ENCODE measurements around the gene MIS12. TPM values are rescaled to one million over a fixed set of nuclear protein-coding genes. Genes with fewer than 3 reads are reported as not detected.

MIS12 gene
- total RNA-seq, 4 donors from 2014 or later, result 8.6 to 20.9 (median 14.3) TPM

DNA sequence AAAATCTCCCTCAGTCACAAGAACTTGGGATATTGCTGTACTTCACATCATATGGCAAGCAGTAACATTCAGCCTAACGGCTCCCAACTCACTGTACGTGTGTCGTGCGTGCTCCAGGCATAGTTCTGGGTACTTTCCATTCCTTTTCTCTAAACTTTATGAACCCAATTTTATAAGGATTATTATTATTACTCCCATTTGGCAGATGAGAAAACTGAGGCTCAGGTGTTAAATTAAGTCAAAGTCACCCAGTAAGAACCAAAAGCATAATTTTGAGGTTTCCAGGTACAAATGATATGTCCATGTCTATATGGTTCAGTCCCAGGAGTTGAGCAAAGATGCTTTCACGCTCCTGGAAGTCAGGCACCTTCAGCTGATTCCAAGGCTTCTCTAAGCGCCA, 42.6 kb upstream of the MIS12 start:
- Histone ChIP-seq H3K27ac (no peak overlapping the region), H3K9me3 (no peaks in the 10 kb centered on the region), H3K36me3 (peaks cover 0 to 65% of the 10 kb centered on the region in 2 donors), H3K4me1 (peaks cover 0 to 10% (median 0%) of the 10 kb centered on the region in 3 donors), H3K27me3 (no peaks in the 10 kb centered on the region), H3K4me3 (no peak overlapping the region)
- TF ChIP-seq POLR2AphosphoS5 (IDR thresholded peaks at IDR 0.05) (no peak), EP300 (IDR thresholded peaks at IDR 0.05) (no peak), POLR2A (IDR thresholded peaks at IDR 0.05) (no peak)
- TF ChIP-seq, protein P1, sequence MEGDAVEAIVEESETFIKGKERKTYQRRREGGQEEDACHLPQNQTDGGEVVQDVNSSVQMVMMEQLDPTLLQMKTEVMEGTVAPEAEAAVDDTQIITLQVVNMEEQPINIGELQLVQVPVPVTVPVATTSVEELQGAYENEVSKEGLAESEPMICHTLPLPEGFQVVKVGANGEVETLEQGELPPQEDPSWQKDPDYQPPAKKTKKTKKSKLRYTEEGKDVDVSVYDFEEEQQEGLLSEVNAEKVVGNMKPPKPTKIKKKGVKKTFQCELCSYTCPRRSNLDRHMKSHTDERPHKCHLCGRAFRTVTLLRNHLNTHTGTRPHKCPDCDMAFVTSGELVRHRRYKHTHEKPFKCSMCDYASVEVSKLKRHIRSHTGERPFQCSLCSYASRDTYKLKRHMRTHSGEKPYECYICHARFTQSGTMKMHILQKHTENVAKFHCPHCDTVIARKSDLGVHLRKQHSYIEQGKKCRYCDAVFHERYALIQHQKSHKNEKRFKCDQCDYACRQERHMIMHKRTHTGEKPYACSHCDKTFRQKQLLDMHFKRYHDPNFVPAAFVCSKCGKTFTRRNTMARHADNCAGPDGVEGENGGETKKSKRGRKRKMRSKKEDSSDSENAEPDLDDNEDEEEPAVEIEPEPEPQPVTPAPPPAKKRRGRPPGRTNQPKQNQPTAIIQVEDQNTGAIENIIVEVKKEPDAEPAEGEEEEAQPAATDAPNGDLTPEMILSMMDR (IDR thresholded peaks at IDR 0.05), result no peak
- ATAC-seq, result no peak
- 95 to 97% methylated on average over 4 to 6 of the region's 6 CpGs for WGBS, 2 donors (ENCODE audit: low coverage in 1 of 2)

DNA sequence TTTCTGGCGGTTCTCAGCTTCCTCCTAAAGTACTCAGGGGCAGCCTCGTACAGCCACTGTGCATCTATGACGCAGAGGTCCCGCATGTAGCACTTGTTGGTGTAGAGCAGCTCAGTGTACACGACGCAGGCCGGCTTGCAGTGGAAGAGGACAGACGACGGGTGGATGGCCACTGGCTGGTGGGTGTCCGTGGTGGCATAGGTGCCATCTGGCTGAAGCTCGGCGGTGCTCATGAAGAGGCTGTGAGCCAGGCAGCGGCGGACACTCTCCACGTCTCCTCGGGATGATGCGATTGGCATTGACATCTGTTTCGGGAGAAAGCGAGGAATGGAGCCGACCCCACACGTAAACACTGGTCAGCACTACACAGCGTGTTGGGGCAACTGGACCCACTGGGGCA, 42.2 kb upstream of the MIS12 start:
- TF ChIP-seq EP300 (IDR thresholded peaks at IDR 0.05) (no peak), POLR2AphosphoS5 (IDR thresholded peaks at IDR 0.05) (no peak), POLR2A (IDR thresholded peaks at IDR 0.05) (no peak)
- TF ChIP-seq, protein P1 (IDR thresholded peaks at IDR 0.05), result no peak
- Histone ChIP-seq H3K27me3 (no peaks in the 10 kb centered on the region), H3K36me3 (peaks cover 0 to 70% of the 10 kb centered on the region in 2 donors), H3K9me3 (no peaks in the 10 kb centered on the region), H3K4me1 (peaks cover 0 to 9% (median 0%) of the 10 kb centered on the region in 3 donors), H3K4me3 (no peak overlapping the region), H3K27ac (no peak overlapping the region)
- no peak for ATAC-seq
- 100% methylated on average over 3 of the region's 22 CpGs; no CpG with 5 or more reads in 1 of the 2 donors for WGBS, 2 donors (ENCODE audit: low coverage in 1 of 2)

DNA sequence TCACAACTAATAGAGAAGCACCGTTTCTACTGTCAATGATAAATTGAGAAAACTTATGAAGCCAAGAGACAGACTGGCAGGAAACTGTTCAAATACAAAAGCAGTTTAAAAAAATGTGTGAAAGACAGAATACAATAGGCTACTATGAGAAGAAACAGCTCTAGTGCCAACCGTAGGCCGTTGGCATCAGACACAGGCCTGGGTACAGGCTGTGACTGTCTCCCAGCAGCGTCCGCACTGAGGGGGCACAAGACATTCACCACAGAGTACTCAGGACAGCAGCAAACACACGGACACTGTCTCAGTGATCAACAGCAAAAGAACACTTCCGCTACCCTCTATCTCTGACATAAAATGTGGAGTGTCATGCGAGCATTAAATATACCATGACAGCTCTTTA, 39.6 kb upstream of the MIS12 start:
- no peak overlapping the region for H3K27ac ChIP-seq
- no peak overlapping the region for H3K4me3 ChIP-seq
- TF ChIP-seq, protein P1 (IDR thresholded peaks at IDR 0.05), result no peak
- TF ChIP-seq POLR2AphosphoS5 (IDR thresholded peaks at IDR 0.05) (no peak), POLR2A (IDR thresholded peaks at IDR 0.05) (no peak), EP300 (IDR thresholded peaks at IDR 0.05) (no peak)
- WGBS, 2 donors (ENCODE audit: low coverage in 1 of 2), result 72 to 85% methylated on average over 7 to 8 of the region's 8 CpGs
- no peaks in the 10 kb centered on the region for H3K27me3 ChIP-seq
- H3K4me1 ChIP-seq, result no peaks in the 10 kb centered on the region
- no peak for ATAC-seq
- peaks cover 0 to 96% of the 10 kb centered on the region in 2 donors for H3K36me3 ChIP-seq
- no peaks in the 10 kb centered on the region for H3K9me3 ChIP-seq

DNA sequence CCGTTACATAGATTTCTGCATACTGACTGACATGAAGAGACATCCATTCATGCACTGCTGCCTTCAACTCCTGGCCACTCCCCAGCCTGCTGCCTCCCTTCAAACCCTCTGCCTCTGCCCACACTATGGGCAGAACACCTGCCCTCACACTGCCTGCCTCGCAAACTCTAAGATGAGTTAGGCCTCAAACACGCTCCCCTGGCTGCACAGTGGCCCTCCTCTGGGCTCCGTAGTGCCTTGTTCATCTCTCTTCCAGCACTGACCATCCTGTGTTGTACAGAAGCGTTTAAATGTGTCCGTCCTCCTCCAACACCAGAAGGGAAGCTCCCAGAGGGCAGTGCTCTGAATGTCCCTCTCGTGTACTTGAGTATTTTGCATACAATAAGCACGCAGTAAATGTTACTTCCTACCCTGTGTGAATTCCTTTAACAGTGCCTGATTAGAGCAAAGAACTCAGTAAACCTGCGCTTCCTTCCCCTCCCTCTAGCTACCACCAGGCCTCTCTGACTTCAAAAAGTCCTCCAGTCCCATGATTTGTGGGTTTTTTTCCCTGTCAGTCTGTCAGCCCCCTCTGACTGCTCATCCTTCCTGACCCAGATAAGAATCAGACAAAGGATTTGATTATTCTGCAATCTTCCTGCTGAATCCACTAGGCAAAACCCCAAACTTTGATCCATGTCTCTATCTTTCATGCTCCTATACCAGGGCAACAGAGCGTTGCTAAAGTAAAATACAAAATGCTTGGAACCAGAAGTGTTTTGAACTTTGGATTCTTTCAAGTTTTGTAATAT, 21.5 kb upstream of the MIS12 start:
- H3K4me3 ChIP-seq, result no peak overlapping the region
- peaks cover 0 to 40% of the 10 kb centered on the region in 2 donors for H3K36me3 ChIP-seq
- no peaks in the 10 kb centered on the region for H3K9me3 ChIP-seq
- H3K27ac ChIP-seq, result no peak overlapping the region
- TF ChIP-seq EP300 (IDR thresholded peaks at IDR 0.05), result no peak
- TF ChIP-seq POLR2AphosphoS5 (IDR thresholded peaks at IDR 0.05), result no peak
- TF ChIP-seq, protein P1 (IDR thresholded peaks at IDR 0.05), result no peak
- TF ChIP-seq POLR2A (IDR thresholded peaks at IDR 0.05), result no peak
- H3K27me3 ChIP-seq, result no peaks in the 10 kb centered on the region
- peaks cover 0 to 31% (median 13%) of the 10 kb centered on the region in 3 donors for H3K4me1 ChIP-seq
- WGBS, 2 donors (ENCODE audit: low coverage in 1 of 2), result 83 to 85% methylated on average over 4 to 6 of the region's 10 CpGs
- ATAC-seq, result no peak

DNA sequence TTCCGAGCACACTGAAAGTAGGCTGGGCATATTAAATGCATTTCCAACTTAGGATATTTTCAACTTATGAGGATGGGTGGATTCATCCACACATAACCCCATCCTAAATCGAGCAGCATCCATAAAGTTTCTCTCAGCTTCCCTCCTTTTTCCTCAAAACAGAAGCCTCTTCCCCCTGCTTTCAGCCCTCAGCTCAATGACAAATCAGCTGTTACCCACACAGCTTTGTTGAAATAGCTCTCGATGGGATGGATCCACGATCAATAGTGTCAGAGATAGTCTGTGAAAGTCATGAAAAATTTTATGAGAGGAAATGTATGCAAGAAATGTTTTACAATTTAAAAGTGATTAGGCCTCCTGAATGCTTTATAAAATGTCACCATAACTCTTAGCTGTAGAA, 20.1 kb upstream of the MIS12 start:
- no peaks in the 10 kb centered on the region for H3K27me3 ChIP-seq

More for the DNA sequence above, 20.1 kb upstream of the MIS12 start:
- H3K27ac ChIP-seq, result no peak overlapping the region
- 83 to 86% methylated on average over 1 to 4 of the region's 4 CpGs for WGBS, 2 donors (ENCODE audit: low coverage in 1 of 2)
- H3K4me1 ChIP-seq, result peaks cover 0 to 31% (median 13%) of the 10 kb centered on the region in 3 donors
- TF ChIP-seq POLR2A (IDR thresholded peaks at IDR 0.05) (no peak), POLR2AphosphoS5 (IDR thresholded peaks at IDR 0.05) (no peak), EP300 (IDR thresholded peaks at IDR 0.05) (no peak)
- TF ChIP-seq, protein P1 (IDR thresholded peaks at IDR 0.05), result no peak
- no peak for ATAC-seq
- H3K36me3 ChIP-seq, result peaks cover 0 to 26% of the 10 kb centered on the region in 2 donors
- H3K9me3 ChIP-seq, result no peaks in the 10 kb centered on the region
- no peak overlapping the region for H3K4me3 ChIP-seq

All from gastroesophageal sphincter (tissue), 4 donors.